SK-N-SH (cell line): ENCODE data around the gene CYTH4. TPM values are rescaled to one million over a fixed set of nuclear protein-coding genes. Genes with fewer than 3 reads are reported as not detected.

ENCODE experiments used
- CTCF ChIA-PET: fragments of 300-600, 350-600 bp; formaldehyde crosslinking; extraction: SDS; loops from one replicate; lab custom pipeline; 2021; lab: Yijun Ruan, JAX
- POLR2A ChIA-PET: fragments of 350-600 bp; sonication (Branson Sonifier 250); formaldehyde crosslinking; extraction: SDS; loops from one replicate; lab custom pipeline; 2020; ENCODE audit warnings: antibody characterized with exemption, inconsistent platforms; lab: Yijun Ruan, JAX
- DNase-seq: peaks from one replicate; pipeline ENCODE4 v3.0.0; 2012
- H2AFZ ChIP-seq: fragments of 200-600 bp; sonication (generic); 2 replicates; pipeline ENCODE4 v1.8.1; 2016; ENCODE audit warnings: antibody characterized with exemption, mild to moderate bottlenecking, low read depth
- H3F3A ChIP-seq: fragments of 200-600 bp; sonication (generic); replicated peaks from 2 replicates; pipeline ENCODE3; 2016; ENCODE audit warnings: antibody characterized with exemption, mild to moderate bottlenecking; ENCODE audit not compliant: insufficient read depth
- H3K27ac ChIP-seq, 2 experiments: fragments of 200-500 bp in 1 of 2; fragments of 200-600 bp in 1 of 2; sonication (Bioruptor generic) in 1 of 2; sonication (generic), shearing (Covaris generic) in 1 of 2; 2 replicates each; pipeline versions ENCODE4 v1.5.1 to v1.6.1; 2014 to 2016; ENCODE audit warnings: low read depth in 2 of 2, inconsistent platforms in 1 of 2, low read length in 1 of 2, mild to moderate bottlenecking in 1 of 2, mixed read lengths in 1 of 2
- H3K27me3 ChIP-seq: fragments of 200-600 bp; sonication (generic), shearing (Covaris generic); 2 replicates; pipeline ENCODE4 v1.6.1; 2016; ENCODE audit warnings: mixed run types; ENCODE audit not compliant: insufficient read depth
- H3K36me3 ChIP-seq, 2 experiments: fragments of 200-500 bp in 1 of 2; fragments of 200-600 bp in 1 of 2; sonication (Bioruptor generic) in 1 of 2; sonication (generic) in 1 of 2; replicated peaks in 1 of 2; 2 replicates each; pipeline versions ENCODE3 to v1.5.1; 2014 to 2016; ENCODE audit warnings: low read length in 1 of 2, mild to moderate bottlenecking in 1 of 2; ENCODE audit not compliant: insufficient read depth in 2 of 2, control insufficient read depth in 1 of 2
- H3K4me1 ChIP-seq, 2 experiments: fragments of 200-500 bp in 1 of 2; fragments of 200-600 bp in 1 of 2; sonication (Bioruptor generic) in 1 of 2; sonication (generic), shearing (Covaris generic) in 1 of 2; 2 replicates each; pipeline versions ENCODE4 v1.5.1 to v1.6.1; 2014 to 2016; ENCODE audit warnings: low read depth in 1 of 2, low read length in 1 of 2, mixed run types in 1 of 2; ENCODE audit not compliant: insufficient read depth in 2 of 2, control insufficient read depth in 1 of 2
- H3K4me2 ChIP-seq: fragments of 200-600 bp; sonication (generic), shearing (Covaris generic); 2 replicates; pipeline ENCODE4 v1.6.1; 2017; ENCODE audit warnings: mixed run types
- H3K4me3 ChIP-seq, 2 experiments: fragments of 200-500 bp in 1 of 2; fragments of 200-600 bp in 1 of 2; sonication (Bioruptor generic) in 1 of 2; sonication (generic), shearing (Covaris generic) in 1 of 2; 2 replicates each; pipeline versions ENCODE4 v1.5.1 to v1.8.1; 2014 to 2016; ENCODE audit warnings: low read depth in 2 of 2, inconsistent platforms in 1 of 2, low read length in 1 of 2, mild to moderate bottlenecking in 1 of 2, mixed read lengths in 1 of 2, moderate library complexity in 1 of 2
- H3K79me2 ChIP-seq: fragments of 200-600 bp; sonication (generic); 2 replicates; pipeline ENCODE4 v1.8.1; 2017; ENCODE audit warnings: mild to moderate bottlenecking; ENCODE audit not compliant: insufficient read depth
- H3K9ac ChIP-seq: fragments of 200-600 bp; sonication (generic); 2 replicates; pipeline ENCODE4 v1.6.1; 2017; ENCODE audit warnings: mixed run types
- H3K9me2 ChIP-seq: fragments of 200-600 bp; sonication (generic); 2 replicates; pipeline ENCODE4 v1.6.1; 2017; ENCODE audit warnings: mixed run types
- H3K9me3 ChIP-seq: fragments of 200-600 bp; sonication (generic); 2 replicates; pipeline ENCODE4 v1.6.1; 2017; ENCODE audit warnings: mixed run types, mild to moderate bottlenecking, moderate library complexity
- H4K20me1 ChIP-seq: fragments of 200-600 bp; sonication (generic); 2 replicates; pipeline ENCODE4 v1.6.1; 2017; ENCODE audit warnings: mild to moderate bottlenecking, mixed run types; ENCODE audit not compliant: insufficient read depth
- CHD2 ChIP-seq: fragments of 150-350 bp; IDR thresholded peaks from 2 replicates; pipeline ENCODE4 v1.6.1; 2018; ENCODE audit warnings: low read length; ENCODE audit not compliant: partially characterized antibody
- FOSL2 ChIP-seq: IDR thresholded peaks from 2 replicates; pipeline ENCODE4 v1.4.0; 2012; ENCODE audit warnings: low read depth, mild to moderate bottlenecking, moderate library complexity, borderline replicate concordance
- GABPA ChIP-seq: IDR thresholded peaks from 2 replicates; pipeline ENCODE4 v1.4.0; 2012; ENCODE audit warnings: low read depth, mild to moderate bottlenecking
- JUND ChIP-seq: IDR thresholded peaks from 2 replicates; pipeline ENCODE4 v1.4.0; 2012
- MEF2A ChIP-seq: IDR thresholded peaks from 2 replicates; pipeline ENCODE4 v1.4.0; 2012; ENCODE audit warnings: low read depth, borderline replicate concordance
- MXI1 ChIP-seq: IDR thresholded peaks from 2 replicates; pipeline ENCODE4 v1.6.1; 2012; ENCODE audit warnings: mild to moderate bottlenecking, low read depth, low read length, improper control_type of control experiment
- RFX5 ChIP-seq: IDR thresholded peaks from 2 replicates; pipeline ENCODE4 v1.6.1; 2012; ENCODE audit warnings: mild to moderate bottlenecking, improper control_type of control experiment, low read length
- RXRA ChIP-seq: IDR thresholded peaks from 2 replicates; pipeline ENCODE4 v1.4.0; 2012; ENCODE audit warnings: low read depth, mild to moderate bottlenecking, borderline replicate concordance
- SMC3 ChIP-seq: IDR thresholded peaks from 2 replicates; pipeline ENCODE4 v1.6.1; 2012; ENCODE audit warnings: low read depth, low read length, improper control_type of control experiment
- TAF1 ChIP-seq: IDR thresholded peaks from 2 replicates; pipeline ENCODE4 v1.6.1; 2012; ENCODE audit warnings: low read depth, mild to moderate bottlenecking, low read length, moderate library complexity, borderline replicate concordance
- YY1 ChIP-seq: IDR thresholded peaks from 2 replicates; pipeline ENCODE4 v1.4.0; 2012; ENCODE audit warnings: low read depth, mild to moderate bottlenecking
- WGBS: methylation state at CpG from one replicate; pipeline ENCODE4 v1.1.6; 2017; ENCODE audit warnings: low lambda C conversion rate; 5-methylcytosine and 5-hydroxymethylcytosine counted together
- polyA plus RNA-seq, 3 experiments: library from polyadenylated mRNA; depleted of rRNA; stranded (reverse); fragments of >200 nt; gene quantifications; 2 replicates each; pipeline ENCODE4 v1.2.3, GENCODE V29; 2012
- TF ChIP-seq, protein P1 (sequence below): IDR thresholded peaks from 2 replicates; pipeline ENCODE4 v1.4.0; 2012; ENCODE audit warnings: low read depth, borderline replicate concordance
- TF ChIP-seq, protein P2 (sequence below): fragments of 150-350 bp; IDR thresholded peaks from 2 replicates; pipeline ENCODE4 v1.6.1; 2016; ENCODE audit warnings: mild to moderate bottlenecking, low read depth, low read length
- TF ChIP-seq, protein P3 (sequence below): IDR thresholded peaks from 2 replicates; pipeline ENCODE4 v1.6.1; 2012; ENCODE audit warnings: mild to moderate bottlenecking, low read depth, low read length, moderate library complexity
- TF ChIP-seq, protein P4 (sequence below): IDR thresholded peaks from 2 replicates; pipeline ENCODE4; 2012

Gene CYTH4
- polyA plus RNA-seq, 1 of the 3 experiments (the other 2 are of a cell fraction), result 0.07 TPM

DNA sequence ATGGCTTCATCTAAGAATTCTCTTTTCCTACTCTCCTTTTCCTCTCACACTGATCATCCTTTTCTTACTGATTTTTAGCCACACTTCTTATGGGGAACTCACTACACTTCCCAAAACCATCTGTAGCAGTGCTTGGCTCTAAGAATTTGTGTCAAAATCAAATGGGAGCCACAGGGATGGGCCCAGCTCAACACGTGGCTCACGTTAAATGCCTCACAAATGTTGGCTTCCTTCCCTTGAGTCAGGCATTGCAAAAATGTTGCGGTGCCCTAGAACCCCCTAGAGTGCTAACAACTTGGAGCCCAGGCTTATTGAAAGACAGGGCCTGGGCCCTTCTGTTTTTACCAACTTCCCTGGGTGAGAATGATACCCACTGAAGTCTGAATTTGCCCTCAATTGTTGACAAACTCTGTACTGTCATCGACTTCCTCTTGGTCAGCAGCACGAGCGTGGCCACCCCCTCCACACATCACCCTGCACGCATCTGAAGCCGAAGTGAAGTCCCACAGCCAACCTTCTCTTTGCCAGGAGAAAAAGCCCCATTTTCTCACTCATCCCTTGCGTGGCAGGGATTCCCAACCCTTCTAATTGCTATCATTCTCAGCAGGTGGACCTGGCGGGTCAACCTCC lies 75.3 kb downstream of the CYTH4 start (continued):
- TF ChIP-seq TAF1 (no peak), RFX5 (no peak), SMC3 (no peak), YY1 (no peak)

DNA sequence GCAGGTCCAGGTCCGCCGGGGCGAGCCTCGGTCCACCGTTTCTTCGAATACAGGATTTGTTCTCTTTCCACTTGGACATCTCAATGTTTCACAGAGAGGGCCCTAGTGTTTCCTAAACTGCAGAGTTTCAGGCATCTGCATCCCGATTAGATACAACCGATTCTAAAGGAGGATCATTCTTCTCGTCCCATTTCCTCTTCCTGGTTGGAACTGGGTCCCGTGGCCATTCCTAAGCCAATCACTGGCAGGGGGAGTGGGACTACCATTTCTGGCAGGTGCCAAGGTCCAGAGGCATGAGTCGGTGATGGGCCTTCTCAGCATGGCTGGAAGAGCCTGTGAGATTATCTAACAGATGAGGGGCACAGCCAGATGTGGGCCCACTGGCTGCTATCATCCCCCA lies 76.1 kb downstream of the CYTH4 start:
- Histone ChIP-seq H3K4me3 (no peak overlapping the region), H3K9me3 (no peaks in the 10 kb centered on the region), H4K20me1 (no peaks in the 10 kb centered on the region), H3K79me2 (no peaks in the 10 kb centered on the region), H3K27ac (no peak overlapping the region), H3K9me2 (no peaks in the 10 kb centered on the region), H3F3A (no peaks in the 10 kb centered on the region), H3K36me3 (no peaks in the 10 kb centered on the region)
- no peak for DNase-seq
- WGBS, result 91% methylated on average over 11 of the region's 11 CpGs
- POLR2A ChIA-PET, result no interaction called here
- TF ChIP-seq CHD2 (no peak), SMC3 (no peak), FOSL2 (no peak), MXI1 (no peak), RXRA (no peak), RFX5 (no peak), MEF2A (no peak), JUND (no peak), GABPA (no peak)
- TF ChIP-seq, protein P1, sequence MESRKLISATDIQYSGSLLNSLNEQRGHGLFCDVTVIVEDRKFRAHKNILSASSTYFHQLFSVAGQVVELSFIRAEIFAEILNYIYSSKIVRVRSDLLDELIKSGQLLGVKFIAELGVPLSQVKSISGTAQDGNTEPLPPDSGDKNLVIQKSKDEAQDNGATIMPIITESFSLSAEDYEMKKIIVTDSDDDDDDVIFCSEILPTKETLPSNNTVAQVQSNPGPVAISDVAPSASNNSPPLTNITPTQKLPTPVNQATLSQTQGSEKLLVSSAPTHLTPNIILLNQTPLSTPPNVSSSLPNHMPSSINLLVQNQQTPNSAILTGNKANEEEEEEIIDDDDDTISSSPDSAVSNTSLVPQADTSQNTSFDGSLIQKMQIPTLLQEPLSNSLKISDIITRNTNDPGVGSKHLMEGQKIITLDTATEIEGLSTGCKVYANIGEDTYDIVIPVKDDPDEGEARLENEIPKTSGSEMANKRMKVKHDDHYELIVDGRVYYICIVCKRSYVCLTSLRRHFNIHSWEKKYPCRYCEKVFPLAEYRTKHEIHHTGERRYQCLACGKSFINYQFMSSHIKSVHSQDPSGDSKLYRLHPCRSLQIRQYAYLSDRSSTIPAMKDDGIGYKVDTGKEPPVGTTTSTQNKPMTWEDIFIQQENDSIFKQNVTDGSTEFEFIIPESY, result no peak
- TF ChIP-seq, protein P2, sequence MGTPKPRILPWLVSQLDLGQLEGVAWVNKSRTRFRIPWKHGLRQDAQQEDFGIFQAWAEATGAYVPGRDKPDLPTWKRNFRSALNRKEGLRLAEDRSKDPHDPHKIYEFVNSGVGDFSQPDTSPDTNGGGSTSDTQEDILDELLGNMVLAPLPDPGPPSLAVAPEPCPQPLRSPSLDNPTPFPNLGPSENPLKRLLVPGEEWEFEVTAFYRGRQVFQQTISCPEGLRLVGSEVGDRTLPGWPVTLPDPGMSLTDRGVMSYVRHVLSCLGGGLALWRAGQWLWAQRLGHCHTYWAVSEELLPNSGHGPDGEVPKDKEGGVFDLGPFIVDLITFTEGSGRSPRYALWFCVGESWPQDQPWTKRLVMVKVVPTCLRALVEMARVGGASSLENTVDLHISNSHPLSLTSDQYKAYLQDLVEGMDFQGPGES, result no peak
- TF ChIP-seq, protein P3, sequence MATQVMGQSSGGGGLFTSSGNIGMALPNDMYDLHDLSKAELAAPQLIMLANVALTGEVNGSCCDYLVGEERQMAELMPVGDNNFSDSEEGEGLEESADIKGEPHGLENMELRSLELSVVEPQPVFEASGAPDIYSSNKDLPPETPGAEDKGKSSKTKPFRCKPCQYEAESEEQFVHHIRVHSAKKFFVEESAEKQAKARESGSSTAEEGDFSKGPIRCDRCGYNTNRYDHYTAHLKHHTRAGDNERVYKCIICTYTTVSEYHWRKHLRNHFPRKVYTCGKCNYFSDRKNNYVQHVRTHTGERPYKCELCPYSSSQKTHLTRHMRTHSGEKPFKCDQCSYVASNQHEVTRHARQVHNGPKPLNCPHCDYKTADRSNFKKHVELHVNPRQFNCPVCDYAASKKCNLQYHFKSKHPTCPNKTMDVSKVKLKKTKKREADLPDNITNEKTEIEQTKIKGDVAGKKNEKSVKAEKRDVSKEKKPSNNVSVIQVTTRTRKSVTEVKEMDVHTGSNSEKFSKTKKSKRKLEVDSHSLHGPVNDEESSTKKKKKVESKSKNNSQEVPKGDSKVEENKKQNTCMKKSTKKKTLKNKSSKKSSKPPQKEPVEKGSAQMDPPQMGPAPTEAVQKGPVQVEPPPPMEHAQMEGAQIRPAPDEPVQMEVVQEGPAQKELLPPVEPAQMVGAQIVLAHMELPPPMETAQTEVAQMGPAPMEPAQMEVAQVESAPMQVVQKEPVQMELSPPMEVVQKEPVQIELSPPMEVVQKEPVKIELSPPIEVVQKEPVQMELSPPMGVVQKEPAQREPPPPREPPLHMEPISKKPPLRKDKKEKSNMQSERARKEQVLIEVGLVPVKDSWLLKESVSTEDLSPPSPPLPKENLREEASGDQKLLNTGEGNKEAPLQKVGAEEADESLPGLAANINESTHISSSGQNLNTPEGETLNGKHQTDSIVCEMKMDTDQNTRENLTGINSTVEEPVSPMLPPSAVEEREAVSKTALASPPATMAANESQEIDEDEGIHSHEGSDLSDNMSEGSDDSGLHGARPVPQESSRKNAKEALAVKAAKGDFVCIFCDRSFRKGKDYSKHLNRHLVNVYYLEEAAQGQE, result no peak
- TF ChIP-seq, protein P4, sequence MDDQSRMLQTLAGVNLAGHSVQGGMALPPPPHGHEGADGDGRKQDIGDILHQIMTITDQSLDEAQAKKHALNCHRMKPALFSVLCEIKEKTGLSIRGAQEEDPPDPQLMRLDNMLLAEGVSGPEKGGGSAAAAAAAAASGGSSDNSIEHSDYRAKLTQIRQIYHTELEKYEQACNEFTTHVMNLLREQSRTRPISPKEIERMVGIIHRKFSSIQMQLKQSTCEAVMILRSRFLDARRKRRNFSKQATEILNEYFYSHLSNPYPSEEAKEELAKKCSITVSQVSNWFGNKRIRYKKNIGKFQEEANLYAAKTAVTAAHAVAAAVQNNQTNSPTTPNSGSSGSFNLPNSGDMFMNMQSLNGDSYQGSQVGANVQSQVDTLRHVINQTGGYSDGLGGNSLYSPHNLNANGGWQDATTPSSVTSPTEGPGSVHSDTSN, result no peak
- TF ChIP-seq, all 33 proteins: peak for 0
- Histone ChIP-seq H2AFZ (no peak overlapping the region), H3K4me1 (peaks cover 0 to 9% of the 10 kb centered on the region in 2 experiments; a peak in 1 of 4 replicates), H3K4me2 (no peak overlapping the region), H3K27me3 (no peaks in the 10 kb centered on the region), H3K9ac (no peak overlapping the region)
- CTCF ChIA-PET, result no interaction called here
